ENCODE measurements around the gene TELO2.

DNA sequence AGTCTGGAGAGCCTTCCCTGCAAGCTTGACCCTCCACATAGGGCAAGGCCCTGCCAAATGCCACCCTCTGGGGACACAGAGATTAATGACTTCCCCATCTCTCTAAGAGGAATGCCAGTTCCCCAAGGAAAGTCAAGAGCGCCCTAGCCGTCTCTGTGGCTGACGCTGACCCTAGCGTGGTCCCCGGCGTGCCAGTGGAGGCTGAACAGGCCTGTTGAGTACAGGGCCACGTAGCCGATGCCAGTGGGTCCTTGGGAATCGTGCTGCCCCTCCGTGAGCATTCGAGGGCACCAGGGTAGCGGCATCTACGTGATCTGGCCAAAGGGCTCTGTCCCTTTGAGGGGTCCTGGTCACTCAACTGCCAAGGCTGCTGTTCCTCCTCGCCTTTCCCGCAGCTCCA, 57.5 kb downstream of the TELO2 start:
- TF ChIP-seq POLR2AphosphoS5 (IDR thresholded peaks at IDR 0.05; ENCODE audit: low read depth, low read length) (no peak), POLR2A (IDR thresholded peaks at IDR 0.05; ENCODE audit: low read depth, low read length) (no peak)

Measured in GM12892 (cell line).